ENCODE measurements around the gene MAD1L1.

Gene MAD1L1

GRCh38 chr7:1948301-1948796 is 284.4 kb downstream of the MAD1L1 start:
- H3K4me3 ChIP-seq (replicated peaks; ENCODE audit: low read depth, low read length): no peak overlapping the region
- no peak for TF ChIP-seq CTCF (IDR thresholded peaks at IDR 0.05; ENCODE audit: low read depth, low read length, missing control alignments)
- DNase-seq (ENCODE audit: extremely low read depth, low read depth): no peak

GRCh38 chr7:1947586-1948217 is 285.0 kb downstream of the MAD1L1 start:
- TF ChIP-seq CTCF (IDR thresholded peaks at IDR 0.05; ENCODE audit: low read depth, low read length, missing control alignments): no peak
- no peak for DNase-seq (ENCODE audit: extremely low read depth, low read depth)
- H3K4me3 ChIP-seq (replicated peaks; ENCODE audit: low read depth, low read length): no peak overlapping the region

DNA sequence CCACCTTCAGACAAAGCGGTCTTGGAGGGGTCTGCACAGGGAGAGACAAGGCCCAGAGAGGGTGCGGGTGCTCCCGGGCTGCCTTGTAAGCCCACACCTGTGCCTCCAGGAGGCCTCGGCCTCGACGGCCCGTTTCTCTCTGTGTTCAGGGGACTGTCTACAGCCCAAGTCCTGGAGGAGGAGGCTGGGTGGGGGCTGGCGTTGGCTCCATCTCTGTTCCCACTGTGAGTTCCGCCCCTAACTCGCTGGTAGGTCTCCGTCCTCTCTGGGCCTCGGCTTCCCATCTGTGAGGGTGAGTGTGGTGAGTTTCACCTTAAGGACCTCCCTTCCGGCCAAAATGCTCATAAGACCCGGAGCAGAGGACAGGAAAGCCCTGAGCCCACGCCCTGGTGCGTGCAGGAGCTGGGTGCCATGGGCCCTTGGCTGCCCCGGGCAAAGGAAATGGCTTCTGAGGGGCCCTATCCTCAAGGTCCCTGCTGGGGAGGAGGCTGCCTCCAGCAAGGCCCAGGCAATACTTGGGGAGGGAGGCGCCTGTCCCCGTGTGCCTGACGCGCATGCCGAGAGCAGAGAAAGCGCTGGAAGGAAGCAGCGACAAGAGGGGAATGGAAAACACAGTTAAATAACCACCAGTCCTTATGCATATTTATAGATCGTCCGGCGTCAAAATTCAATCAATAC is 285.8 kb downstream of the MAD1L1 start:
- no peak for TF ChIP-seq CTCF (IDR thresholded peaks at IDR 0.05; ENCODE audit: low read depth, low read length, missing control alignments)
- H3K4me3 ChIP-seq (replicated peaks; ENCODE audit: low read depth, low read length): no peak overlapping the region

DNA sequence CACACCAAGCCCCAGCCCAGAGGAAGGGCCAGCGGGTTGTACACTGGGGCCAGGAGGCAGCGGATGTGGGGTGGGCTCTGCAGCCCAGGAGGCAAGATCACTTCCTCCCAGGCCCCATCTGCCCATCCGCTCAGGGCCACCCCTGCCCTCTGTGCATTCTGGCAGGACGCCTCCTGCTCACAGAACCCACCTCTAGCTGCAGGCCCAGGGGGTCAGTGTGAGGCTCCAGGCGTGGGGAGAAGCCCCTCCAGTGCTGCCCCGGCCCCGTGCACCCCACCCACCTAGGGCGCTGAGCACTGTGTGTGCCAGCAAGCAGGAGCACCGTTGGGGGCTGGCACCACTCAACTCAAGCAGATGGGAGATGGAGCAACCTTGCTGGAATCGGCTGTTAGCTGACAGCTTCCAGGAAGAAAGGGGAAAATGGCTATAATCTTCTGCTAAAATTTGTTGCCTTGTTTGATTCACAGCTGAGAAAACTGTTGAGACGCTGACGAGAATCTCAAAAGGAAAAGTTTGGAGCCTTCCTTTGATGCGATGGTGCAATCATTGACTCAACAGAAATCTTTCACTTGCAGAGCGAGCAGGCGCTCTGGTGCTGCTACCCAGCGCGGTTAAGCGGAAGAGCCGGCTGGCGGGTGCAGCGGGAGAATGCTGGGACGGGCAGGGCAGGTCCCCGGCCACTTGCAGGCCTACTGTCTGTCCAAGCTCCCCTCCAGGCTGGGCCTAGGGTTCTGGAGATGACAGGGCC is 286.5 kb downstream of the MAD1L1 start:
- no peak for TF ChIP-seq CTCF (IDR thresholded peaks at IDR 0.05; ENCODE audit: low read depth, low read length, missing control alignments)
- no peak overlapping the region for H3K4me3 ChIP-seq (replicated peaks; ENCODE audit: low read depth, low read length)
- DNase-seq (ENCODE audit: extremely low read depth, low read depth): no peak

More for the DNA sequence above, 285.8 kb downstream of the MAD1L1 start:
- DNase-seq (ENCODE audit: extremely low read depth, low read depth): no peak

- TF ChIP-seq CTCF (IDR thresholded peaks at IDR 0.05; ENCODE audit: low read depth, low read length, missing control alignments): no peak
- H3K4me3 ChIP-seq (replicated peaks; ENCODE audit: low read depth, low read length): no peak overlapping the region
- no peak for DNase-seq (ENCODE audit: extremely low read depth, low read depth)
These were observed 287.2 kb downstream of the MAD1L1 start for GRCh38 chr7:1945558-1945957.

DNA sequence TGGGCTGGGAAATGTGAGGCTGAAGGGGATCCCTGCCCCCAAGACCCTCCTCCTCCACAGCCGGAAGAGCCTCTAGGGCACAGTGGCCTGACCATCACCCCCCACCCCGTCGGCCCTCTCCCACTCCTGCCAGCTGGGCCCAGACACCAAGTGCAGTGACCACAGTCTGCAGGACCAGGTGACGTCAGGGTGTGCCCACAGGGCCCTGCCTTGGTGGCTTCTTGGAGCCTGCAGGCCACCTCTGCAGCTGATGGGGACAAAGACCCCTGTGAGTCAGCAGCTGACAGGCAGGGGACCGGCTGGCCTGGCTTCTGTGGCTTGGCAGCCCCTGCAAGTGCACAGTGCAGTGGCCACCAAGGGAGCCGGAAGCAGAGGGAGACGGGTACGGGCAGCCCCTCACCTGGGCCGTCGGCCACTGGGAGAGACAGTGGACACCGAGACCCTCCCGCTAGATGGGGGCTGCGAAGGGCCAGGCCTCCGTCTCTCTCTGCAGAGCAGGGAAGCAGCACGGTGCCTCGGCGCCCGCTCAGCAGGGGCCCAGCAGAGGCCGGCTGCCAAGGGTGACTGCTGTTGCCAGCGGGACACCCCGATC is 288.0 kb downstream of the MAD1L1 start:
- no peak overlapping the region for H3K4me3 ChIP-seq (replicated peaks; ENCODE audit: low read depth, low read length)
- no peak for TF ChIP-seq CTCF (IDR thresholded peaks at IDR 0.05; ENCODE audit: low read depth, low read length, missing control alignments)
- DNase-seq (ENCODE audit: extremely low read depth, low read depth): no peak

Data from HFF-Myc (cell line).